HCT116 (cell line): ENCODE data around the gene ZDHHC14. TPM values are rescaled to one million over a fixed set of nuclear protein-coding genes. Genes with fewer than 3 reads are reported as not detected.

Experiments
- ATAC-seq: fragments of 200-7000 bp; cut with Tn5 transposase; 2 replicates; pipeline ENCODE4 v1.9.1; 2020; ENCODE audit warnings: mild to moderate bottlenecking, moderate library complexity
- BruUV-seq: library from RNA; stranded (reverse); fragments of 400-500 nt; replicated peaks from 2 replicates; lab custom pipeline; 2021; lab: Mats Ljungman, UMichigan
- CTCF ChIA-PET: fragments of 300-600 bp; sonication (Branson Sonifier 250); formaldehyde crosslinking; loops from one replicate; lab custom pipeline; 2021; ENCODE audit warnings: antibody characterized with exemption; lab: Charles Lee
- POLR2A ChIA-PET: fragments of 300-600, 350-600 bp; sonication (Branson Sonifier 250); formaldehyde crosslinking; loops from one replicate; lab custom pipeline; 2021; ENCODE audit warnings: antibody characterized with exemption; lab: Charles Lee
- RAD21 ChIA-PET, 2 experiments: fragments of 300-600 bp; sonication (Branson Sonifier 250); formaldehyde crosslinking; loops; one replicate each; lab custom pipeline; 2023; ENCODE audit warnings: low total read pairs in 2 of 2; ENCODE audit not compliant: uncharacterized antibody in 2 of 2, unreplicated experiment in 2 of 2, low non-redundant PET in 1 of 2; lab: Charles Lee
- DNase-seq: peaks from one replicate; pipeline ENCODE4 v3.0.0-alpha.2; 2010; ENCODE audit warnings: low read depth, low spot score
- H2AFZ ChIP-seq: fragments of 200-600 bp; shearing (Covaris generic), sonication (generic); 2 replicates; pipeline ENCODE4 v1.6.1; 2017; ENCODE audit warnings: low read depth, mixed run types, mixed read lengths, antibody characterized with exemption, low read length; ENCODE audit not compliant: poor library complexity, severe bottlenecking
- H3K27ac ChIP-seq: 2 replicates; pipeline ENCODE4 v1.5.1; 2012; ENCODE audit warnings: low read depth, low read length
- H3K27me3 ChIP-seq: fragments of 200-600 bp; sonication (generic); 2 replicates; pipeline ENCODE4 v1.6.1; 2016; ENCODE audit warnings: mixed run types, low read length, mixed read lengths; ENCODE audit not compliant: insufficient read depth
- H3K36me3 ChIP-seq, 2 experiments: fragments of 200-500 bp in 1 of 2; fragments of 200-600 bp in 1 of 2; sonication (Bioruptor generic) in 1 of 2; sonication (generic) in 1 of 2; 2 replicates each; pipeline versions ENCODE4 v1.5.1 to v1.6.1; 2014 to 2016; ENCODE audit warnings: low read length in 2 of 2, inconsistent platforms in 1 of 2, mixed read lengths in 1 of 2, mixed run types in 1 of 2; ENCODE audit not compliant: insufficient read depth in 2 of 2, control insufficient read depth in 1 of 2
- H3K4me1 ChIP-seq, 2 experiments: fragments of 200-600 bp in 1 of 2; sonication (generic) in 1 of 2; 2 replicates each; pipeline versions ENCODE4 v1.5.1 to v1.6.1; 2012 to 2017; ENCODE audit warnings: low read length in 2 of 2, inconsistent platforms in 1 of 2, mild to moderate bottlenecking in 1 of 2, mixed read lengths in 1 of 2, mixed run types in 1 of 2, moderate library complexity in 1 of 2; ENCODE audit not compliant: insufficient read depth in 2 of 2, control insufficient read depth in 1 of 2
- H3K4me2 ChIP-seq: fragments of 200-600 bp; sonication (generic); 2 replicates; pipeline ENCODE4 v1.6.1; 2017; ENCODE audit warnings: mixed run types, low read length, mixed read lengths
- H3K4me3 ChIP-seq, 2 experiments: fragments of 200-600 bp in 1 of 2; sonication (generic) in 1 of 2; replicated peaks in 1 of 2; 2 replicates each; pipeline ENCODE4 v1.5.1; 2011 to 2016; ENCODE audit warnings: low read length in 2 of 2, control low read depth in 1 of 2, low read depth in 1 of 2, mild to moderate bottlenecking in 1 of 2, mixed read lengths in 1 of 2, mixed run types in 1 of 2
- H3K79me2 ChIP-seq: fragments of 200-600 bp; sonication (generic); 2 replicates; pipeline ENCODE4 v1.6.1; 2017; ENCODE audit warnings: mild to moderate bottlenecking, mixed run types, low read length, moderate library complexity, mixed read lengths; ENCODE audit not compliant: insufficient read depth
- H3K9ac ChIP-seq: fragments of 200-600 bp; sonication (generic); 2 replicates; pipeline ENCODE4 v1.6.1; 2016; ENCODE audit warnings: low read length, mixed read lengths
- H3K9me2 ChIP-seq: fragments of 200-600 bp; sonication (generic), shearing (Covaris generic); 2 replicates; pipeline ENCODE4 v1.6.1; 2017; ENCODE audit warnings: mixed run types, mild to moderate bottlenecking, moderate library complexity; ENCODE audit not compliant: insufficient read depth
- H3K9me3 ChIP-seq, 2 experiments: fragments of 200-500 bp in 1 of 2; fragments of 200-600 bp in 1 of 2; sonication (Bioruptor generic) in 1 of 2; sonication (generic) in 1 of 2; 2 replicates each; pipeline ENCODE4 v1.6.1; 2014 to 2017; ENCODE audit warnings: low read length in 2 of 2, mixed read lengths in 2 of 2, inconsistent platforms in 1 of 2, low read depth in 1 of 2, mild to moderate bottlenecking in 1 of 2, mixed run types in 1 of 2, moderate library complexity in 1 of 2; ENCODE audit not compliant: control insufficient read depth in 1 of 2, insufficient read depth in 1 of 2
- H4K20me1 ChIP-seq: fragments of 200-600 bp; sonication (generic), shearing (Covaris generic); 2 replicates; pipeline ENCODE4 v1.6.1; 2017; ENCODE audit warnings: mixed run types, mild to moderate bottlenecking, moderate library complexity; ENCODE audit not compliant: insufficient read depth
- CEBPB ChIP-seq: IDR thresholded peaks from 2 replicates; pipeline ENCODE4 v1.6.1; 2012; ENCODE audit warnings: low read depth
- ELF1 ChIP-seq: IDR thresholded peaks from 2 replicates; pipeline ENCODE4 v1.6.1; 2012; ENCODE audit warnings: low read depth, borderline replicate concordance
- EZH2 ChIP-seq: fragments of 200-600 bp; sonication (generic); IDR thresholded peaks from 2 replicates; pipeline ENCODE4 v1.6.1; 2017; ENCODE audit warnings: antibody characterized with exemption, mixed run types
- EZH2phosphoT487 ChIP-seq: fragments of 200-600 bp; IDR thresholded peaks from 2 replicates; pipeline ENCODE4 v1.6.1; 2018; ENCODE audit warnings: antibody characterized with exemption, borderline replicate concordance
- JUND ChIP-seq: IDR thresholded peaks from 2 replicates; pipeline ENCODE4 v1.6.1; 2012
- POLR2A ChIP-seq: IDR thresholded peaks from 2 replicates; pipeline ENCODE4 v1.7.0; 2011; ENCODE audit warnings: borderline replicate concordance; ENCODE audit not compliant: insufficient read depth, insufficient read length; ENCODE audit errors: extremely low read depth
- POLR2AphosphoS5 ChIP-seq: IDR thresholded peaks from 2 replicates; pipeline ENCODE4 v1.6.1; 2011; ENCODE audit warnings: mild to moderate bottlenecking, low read depth, low read length, moderate library complexity
- RAD21 ChIP-seq: IDR thresholded peaks from 2 replicates; pipeline ENCODE4 v1.6.1; 2012; ENCODE audit warnings: low read depth, mild to moderate bottlenecking
- SIN3A ChIP-seq: IDR thresholded peaks from 2 replicates; pipeline ENCODE4 v1.6.1; 2012; ENCODE audit warnings: low read depth
- SRF ChIP-seq: IDR thresholded peaks from 2 replicates; pipeline ENCODE4 v1.6.1; 2012; ENCODE audit warnings: low read depth
- TCF7L2 ChIP-seq: IDR thresholded peaks from 2 replicates; pipeline ENCODE4 v1.7.0; 2011; ENCODE audit warnings: borderline replicate concordance, inconsistent platforms; ENCODE audit not compliant: insufficient read depth, insufficient read length; ENCODE audit errors: extremely low read depth
- YY1 ChIP-seq: IDR thresholded peaks from 2 replicates; pipeline ENCODE4 v1.6.1; 2011; ENCODE audit warnings: low read length, low read depth, moderate library complexity, mild to moderate bottlenecking; ENCODE audit not compliant: insufficient replicate concordance; ENCODE audit errors: extremely low read depth
- ZFX ChIP-seq: fragments of 450-650 bp; IDR thresholded peaks from 2 replicates; pipeline ENCODE4 v1.6.1; 2017
- ZNF274 ChIP-seq: fragments of 200-500 bp; sonication (Bioruptor generic); IDR thresholded peaks from 2 replicates; pipeline ENCODE4 v1.6.1; 2014; ENCODE audit warnings: mild to moderate bottlenecking, low read depth, low read length, inconsistent platforms
- intact Hi-C: fragments of 100-400 bp; cut with micrococcal nuclease; formaldehyde crosslinking; loops from 2 replicates; pipeline ENCODE4 v1.10.0; 2022
- total RNA-seq: library from RNA; stranded (reverse); gene quantifications from one replicate; pipeline ENCODE4 v1.2.1, GENCODE V29; 2021; ENCODE audit not compliant: unreplicated experiment
- TF ChIP-seq, protein P1 (sequence below): IDR thresholded peaks from 2 replicates; pipeline ENCODE4 v1.6.1; 2012
- TF ChIP-seq, protein P2 (sequence below): IDR thresholded peaks from 2 replicates; pipeline ENCODE4 v1.6.1; 2012; ENCODE audit warnings: low read depth
- TF ChIP-seq, protein P3 (sequence below), 3 experiments: fragments of 200-600 bp in 1 of 3; sonication (generic) in 1 of 3; IDR thresholded peaks in 2 of 3; conservative IDR thresholded peaks in 1 of 3; 2 replicates each; pipeline ENCODE4 v1.5.1; 2012 to 2017; ENCODE audit warnings: low read depth in 2 of 3, low read length in 2 of 3, antibody characterized with exemption in 1 of 3, borderline replicate concordance in 1 of 3, control low read depth in 1 of 3, mild to moderate bottlenecking in 1 of 3, mixed read lengths in 1 of 3, mixed run types in 1 of 3, moderate library complexity in 1 of 3; ENCODE audit not compliant: insufficient read depth in 1 of 3

ZDHHC14 gene
- total RNA-seq, 1 experiment from 2014 or later, result 5.3 TPM

DNA sequence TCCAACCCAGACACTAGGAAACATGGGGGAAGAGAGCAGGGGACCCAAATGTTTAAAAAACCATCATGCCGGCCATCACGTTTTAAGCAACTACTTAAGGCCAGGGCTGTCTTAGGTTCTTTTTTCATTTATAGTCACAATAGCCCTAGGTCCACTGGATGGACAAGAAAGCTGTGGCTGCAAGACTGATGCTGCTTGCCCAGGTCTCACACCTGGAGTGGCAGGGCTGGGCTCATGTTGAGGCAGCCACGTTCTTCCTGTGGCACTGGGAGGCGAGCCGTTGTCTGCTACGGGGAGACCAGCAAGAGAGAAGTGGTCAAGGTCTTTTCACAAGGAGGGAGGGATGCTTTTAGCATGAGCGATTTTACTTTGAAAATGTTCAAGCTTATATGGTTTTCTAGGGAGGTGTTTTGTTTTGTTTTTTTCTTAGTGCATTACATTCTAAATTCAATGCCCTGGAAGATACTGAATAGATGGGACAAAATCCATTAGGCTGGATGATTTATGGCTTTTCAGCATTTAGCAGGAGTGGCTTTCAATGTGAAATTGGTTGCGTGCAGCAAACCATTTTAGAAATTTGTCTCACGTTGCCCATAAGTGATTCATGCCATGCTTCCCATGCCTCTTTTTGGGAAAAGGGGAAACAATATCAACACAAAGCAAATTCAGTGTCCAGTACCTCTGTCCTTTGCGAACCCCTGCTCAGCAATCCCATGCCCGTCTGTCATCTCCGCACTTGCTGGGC, 335.4 kb downstream of the ZDHHC14 start:
- H3K36me3 ChIP-seq, result no peaks in the 10 kb centered on the region
- intact Hi-C loops, result no loop called here
- POLR2A ChIA-PET, result no interaction called here
- no peaks in the 10 kb centered on the region for H3K4me1 ChIP-seq
- no peak overlapping the region for H3K27ac ChIP-seq
- no peak overlapping the region for H3K4me3 ChIP-seq
- H3K27me3 ChIP-seq, result no peaks in the 10 kb centered on the region
- BruUV-seq, result no TSS peak
- H4K20me1 ChIP-seq, result no peaks in the 10 kb centered on the region
- H3K9me2 ChIP-seq, result no peaks in the 10 kb centered on the region
- no peak overlapping the region for H3K4me2 ChIP-seq
- no peak for ATAC-seq
- no peaks in the 10 kb centered on the region for H3K79me2 ChIP-seq
- H3K9me3 ChIP-seq, result no peaks in the 10 kb centered on the region
- TF ChIP-seq RAD21, result no peak
- TF ChIP-seq SIN3A, result no peak
- TF ChIP-seq JUND, result no peak
- TF ChIP-seq YY1, result no peak
- TF ChIP-seq SRF, result no peak
- TF ChIP-seq ZNF274, result no peak
- no peak for TF ChIP-seq TCF7L2
- TF ChIP-seq, protein P1, sequence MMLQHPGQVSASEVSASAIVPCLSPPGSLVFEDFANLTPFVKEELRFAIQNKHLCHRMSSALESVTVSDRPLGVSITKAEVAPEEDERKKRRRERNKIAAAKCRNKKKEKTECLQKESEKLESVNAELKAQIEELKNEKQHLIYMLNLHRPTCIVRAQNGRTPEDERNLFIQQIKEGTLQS, result no peak
- TF ChIP-seq, protein P2, sequence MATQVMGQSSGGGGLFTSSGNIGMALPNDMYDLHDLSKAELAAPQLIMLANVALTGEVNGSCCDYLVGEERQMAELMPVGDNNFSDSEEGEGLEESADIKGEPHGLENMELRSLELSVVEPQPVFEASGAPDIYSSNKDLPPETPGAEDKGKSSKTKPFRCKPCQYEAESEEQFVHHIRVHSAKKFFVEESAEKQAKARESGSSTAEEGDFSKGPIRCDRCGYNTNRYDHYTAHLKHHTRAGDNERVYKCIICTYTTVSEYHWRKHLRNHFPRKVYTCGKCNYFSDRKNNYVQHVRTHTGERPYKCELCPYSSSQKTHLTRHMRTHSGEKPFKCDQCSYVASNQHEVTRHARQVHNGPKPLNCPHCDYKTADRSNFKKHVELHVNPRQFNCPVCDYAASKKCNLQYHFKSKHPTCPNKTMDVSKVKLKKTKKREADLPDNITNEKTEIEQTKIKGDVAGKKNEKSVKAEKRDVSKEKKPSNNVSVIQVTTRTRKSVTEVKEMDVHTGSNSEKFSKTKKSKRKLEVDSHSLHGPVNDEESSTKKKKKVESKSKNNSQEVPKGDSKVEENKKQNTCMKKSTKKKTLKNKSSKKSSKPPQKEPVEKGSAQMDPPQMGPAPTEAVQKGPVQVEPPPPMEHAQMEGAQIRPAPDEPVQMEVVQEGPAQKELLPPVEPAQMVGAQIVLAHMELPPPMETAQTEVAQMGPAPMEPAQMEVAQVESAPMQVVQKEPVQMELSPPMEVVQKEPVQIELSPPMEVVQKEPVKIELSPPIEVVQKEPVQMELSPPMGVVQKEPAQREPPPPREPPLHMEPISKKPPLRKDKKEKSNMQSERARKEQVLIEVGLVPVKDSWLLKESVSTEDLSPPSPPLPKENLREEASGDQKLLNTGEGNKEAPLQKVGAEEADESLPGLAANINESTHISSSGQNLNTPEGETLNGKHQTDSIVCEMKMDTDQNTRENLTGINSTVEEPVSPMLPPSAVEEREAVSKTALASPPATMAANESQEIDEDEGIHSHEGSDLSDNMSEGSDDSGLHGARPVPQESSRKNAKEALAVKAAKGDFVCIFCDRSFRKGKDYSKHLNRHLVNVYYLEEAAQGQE, result no peak
- TF ChIP-seq EZH2, result no peak
- TF ChIP-seq CEBPB, result no peak
- TF ChIP-seq POLR2A, result no peak
- TF ChIP-seq, protein P3, sequence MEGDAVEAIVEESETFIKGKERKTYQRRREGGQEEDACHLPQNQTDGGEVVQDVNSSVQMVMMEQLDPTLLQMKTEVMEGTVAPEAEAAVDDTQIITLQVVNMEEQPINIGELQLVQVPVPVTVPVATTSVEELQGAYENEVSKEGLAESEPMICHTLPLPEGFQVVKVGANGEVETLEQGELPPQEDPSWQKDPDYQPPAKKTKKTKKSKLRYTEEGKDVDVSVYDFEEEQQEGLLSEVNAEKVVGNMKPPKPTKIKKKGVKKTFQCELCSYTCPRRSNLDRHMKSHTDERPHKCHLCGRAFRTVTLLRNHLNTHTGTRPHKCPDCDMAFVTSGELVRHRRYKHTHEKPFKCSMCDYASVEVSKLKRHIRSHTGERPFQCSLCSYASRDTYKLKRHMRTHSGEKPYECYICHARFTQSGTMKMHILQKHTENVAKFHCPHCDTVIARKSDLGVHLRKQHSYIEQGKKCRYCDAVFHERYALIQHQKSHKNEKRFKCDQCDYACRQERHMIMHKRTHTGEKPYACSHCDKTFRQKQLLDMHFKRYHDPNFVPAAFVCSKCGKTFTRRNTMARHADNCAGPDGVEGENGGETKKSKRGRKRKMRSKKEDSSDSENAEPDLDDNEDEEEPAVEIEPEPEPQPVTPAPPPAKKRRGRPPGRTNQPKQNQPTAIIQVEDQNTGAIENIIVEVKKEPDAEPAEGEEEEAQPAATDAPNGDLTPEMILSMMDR (IDR thresholded peaks at IDR 0.05 in 2 of 3, conservative IDR thresholded peaks at IDR 0.05 in 1 of 3; ENCODE audit: borderline replicate concordance in 1 of 3, insufficient read depth in 1 of 3, low read depth in 2 of 3, low read length in 2 of 3), result no peak
- no peak for TF ChIP-seq EZH2phosphoT487
- no peak for TF ChIP-seq ELF1
- TF ChIP-seq POLR2AphosphoS5, result no peak
- TF ChIP-seq ZFX, result no peak
- TF ChIP-seq, all 23 proteins: peak for 0
- RAD21 ChIA-PET, result no interaction called here
- H2AFZ ChIP-seq, result no peak overlapping the region
- H3K9ac ChIP-seq, result no peak overlapping the region
- DNase-seq, result no peak
- CTCF ChIA-PET, result no interaction called here
